ENCODE data around the gene GBP2.

The GBP2 gene

DNA sequence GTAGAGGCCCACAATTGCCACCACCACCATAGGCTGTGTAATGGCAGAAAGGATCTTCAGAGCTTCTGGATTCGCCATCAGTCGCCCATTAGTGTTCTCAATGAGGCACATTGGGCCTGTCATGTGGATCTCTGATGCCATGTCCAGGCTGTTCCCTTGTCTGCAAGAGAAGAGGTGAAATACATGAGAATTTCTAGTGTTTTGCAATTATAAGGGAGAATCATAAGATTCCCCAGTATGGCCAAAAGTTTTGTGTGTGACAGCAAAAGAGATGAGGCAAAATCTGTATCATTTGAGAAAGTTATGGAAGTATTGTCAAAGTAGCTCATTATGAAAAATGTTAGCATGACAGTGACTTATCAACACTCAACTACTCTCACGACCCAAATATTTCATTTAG, 62.8 kb downstream of the GBP2 start:
- Histone ChIP-seq H3K4me1 (ENCODE audit: low read depth, poor library complexity, severe bottlenecking) (peaks cover 12% of the 10 kb centered on the region), H3K9ac (no peak overlapping the region), H3K4me3 (IDR thresholded peaks at IDR 0.05; ENCODE audit: insufficient read depth, low read depth, low read length) (no peak overlapping the region), H3K36me3 (ENCODE audit: insufficient read depth) (no peaks in the 10 kb centered on the region), H3K27me3 (ENCODE audit: insufficient read depth, low read depth) (no peaks in the 10 kb centered on the region), H3K27ac (no peak overlapping the region), H3K4me2 (no peak overlapping the region), H3K79me2 (ENCODE audit: insufficient read depth, low read depth) (no peaks in the 10 kb centered on the region), H2AFZ (ENCODE audit: low read depth) (no peak overlapping the region), H4K20me1 (ENCODE audit: insufficient read depth) (no peaks in the 10 kb centered on the region)
- TF ChIP-seq CTCF (conservative IDR thresholded peaks at IDR 0.05; ENCODE audit: low read depth, low read length), result no peak

DNA sequence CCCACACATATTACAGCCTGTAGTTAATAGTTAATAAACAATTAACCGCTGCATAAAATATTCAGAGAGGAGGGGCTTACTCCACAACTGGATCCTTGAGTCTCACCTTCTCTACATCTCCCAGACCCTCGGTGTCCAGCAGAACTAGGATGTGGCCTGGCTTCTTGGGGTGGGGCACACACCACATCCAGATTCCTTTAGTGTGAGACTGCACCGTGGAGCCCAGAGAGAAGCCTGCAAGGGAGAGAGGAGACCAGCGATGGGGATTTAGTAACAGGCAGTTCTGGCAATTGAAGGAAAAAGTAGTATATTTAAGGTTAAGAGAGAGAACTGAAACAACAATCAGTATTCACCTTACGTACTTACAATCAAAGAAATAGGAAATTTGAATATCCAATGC, 65.8 kb downstream of the GBP2 start:
- no peaks in the 10 kb centered on the region for H3K79me2 ChIP-seq (ENCODE audit: insufficient read depth, low read depth)
- no peaks in the 10 kb centered on the region for H3K27me3 ChIP-seq (ENCODE audit: insufficient read depth, low read depth)
- H4K20me1 ChIP-seq (ENCODE audit: insufficient read depth), result no peaks in the 10 kb centered on the region
- H3K27ac ChIP-seq, result no peak overlapping the region
- TF ChIP-seq CTCF (conservative IDR thresholded peaks at IDR 0.05; ENCODE audit: low read depth, low read length), result no peak
- no peak overlapping the region for H3K4me2 ChIP-seq
- H3K36me3 ChIP-seq (ENCODE audit: insufficient read depth), result no peaks in the 10 kb centered on the region
- no peak overlapping the region for H2AFZ ChIP-seq (ENCODE audit: low read depth)
- peaks cover 7% of the 10 kb centered on the region for H3K4me1 ChIP-seq (ENCODE audit: low read depth, poor library complexity, severe bottlenecking)
- H3K9ac ChIP-seq, result no peak overlapping the region
- no peak overlapping the region for H3K4me3 ChIP-seq (IDR thresholded peaks at IDR 0.05; ENCODE audit: insufficient read depth, low read depth, low read length)

Measured in KMS-11 (cell line).